ENCODE measurements around the gene GPS1. TPM values are rescaled to one million over a fixed set of nuclear protein-coding genes. Genes with fewer than 3 reads are reported as not detected.
A peak's percentile ranks its signal among the peaks of the same experiment; 100 is the strongest.

The GPS1 gene
- total RNA-seq, 1 experiment from 2014 or later, result 181 TPM

GRCh38 chr17:82041144-82041814, 10.4 kb upstream of the GPS1 start (continued):
- TF ChIP-seq GTF2I (CRISPR knock-in tag; conservative IDR thresholded peaks at IDR 0.05), result no peak
- TF ChIP-seq MAX (CRISPR knock-in tag; IDR thresholded peaks at IDR 0.05), result no peak
- TF ChIP-seq TP53 (CRISPR knock-in tag; IDR thresholded peaks at IDR 0.05), result no peak
- TF ChIP-seq CREM (CRISPR knock-in tag; IDR thresholded peaks at IDR 0.05), result no peak

GRCh38 chr17:82042649-82043048, 9.0 kb upstream of the GPS1 start:
- no peak for ATAC-seq
- Mint-ChIP-seq H3K4me1 (peaks cover 32% of the 10 kb centered on the region), H3K9me3 (no peaks in the 10 kb centered on the region), H3K27ac (no peak overlapping the region), H3K36me3 (peaks cover 8% of the 10 kb centered on the region), H3K4me3 (no peak overlapping the region), H3K27me3 (ENCODE audit: low read depth) (peaks cover 10% of the 10 kb centered on the region)
- ChIA-PET CTCF (interaction anchor here (0.7 to 2.9 kb wide), 4 partner anchors 12 to 64 kb away, joined by 4 to 25 read pairs (median 6); partner anchors contain the start of genes CENPX, LRRC45 and RAC3), POLR2A (interaction anchor here (0.6 kb wide), 1 partner anchor 113 kb away, joined by 3 read pairs; no protein-coding TSS in a partner anchor)
- DNase-seq (ENCODE audit: low spot score), result no peak
- no peak for TF ChIP-seq ZNF512 (CRISPR knock-in tag; IDR thresholded peaks at IDR 0.05; ENCODE audit: borderline replicate concordance)
- peak; percentile 57; the same call in 1 of the 2 replicates for TF ChIP-seq ZNF121 (CRISPR knock-in tag; IDR thresholded peaks at IDR 0.05)
- no peak for TF ChIP-seq MYBL2 (CRISPR knock-in tag; IDR thresholded peaks at IDR 0.05)

GRCh38 chr17:82043507-82043906, 8.2 kb upstream of the GPS1 start:
- Mint-ChIP-seq H3K4me3 (no peak overlapping the region), H3K27ac (no peak overlapping the region), H3K4me1 (peaks cover 27% of the 10 kb centered on the region), H3K36me3 (peaks cover 10% of the 10 kb centered on the region), H3K27me3 (ENCODE audit: low read depth) (peaks cover 6% of the 10 kb centered on the region; the same call in 1 of the 2 replicates), H3K9me3 (no peaks in the 10 kb centered on the region)
- TF ChIP-seq ZNF423 (CRISPR knock-in tag; IDR thresholded peaks at IDR 0.05) (peak; percentile 61), TCF7 (CRISPR knock-in tag; IDR thresholded peaks at IDR 0.05; ENCODE audit: low read depth) (no peak)
- ChIA-PET POLR2A (no interaction called here), CTCF (interaction anchor here (0.6 to 2.9 kb wide), 8 partner anchors 13 to 111 kb away, joined by 3 to 25 read pairs (median 4); partner anchors contain the start of genes CENPX, LRRC45 and RAC3)
- ATAC-seq, result peak; percentile 69
- DNase-seq (ENCODE audit: low spot score), result no peak

GRCh38 chr17:82045936-82046484, 5.7 kb upstream of the GPS1 start:
- Mint-ChIP-seq H3K9me3 (no peaks in the 10 kb centered on the region), H3K4me1 (peaks cover 26% of the 10 kb centered on the region), H3K4me3 (no peak overlapping the region), H3K27ac (no peak overlapping the region), H3K27me3 (ENCODE audit: low read depth) (no peaks in the 10 kb centered on the region; the same call in 1 of the 2 replicates), H3K36me3 (peaks cover 10% of the 10 kb centered on the region)
- ATAC-seq (no peak), DNase-seq (ENCODE audit: low spot score) (no peak)
- ChIA-PET CTCF (no interaction called here), POLR2A (interaction anchor here (1.0 kb wide), 1 partner anchor 113 kb away, joined by 3 read pairs; no protein-coding TSS in a partner anchor)
- no peak for TF ChIP-seq AFF4 (CRISPR knock-in tag; IDR thresholded peaks at IDR 0.05; ENCODE audit: borderline replicate concordance)
- TF ChIP-seq ERG (CRISPR knock-in tag; IDR thresholded peaks at IDR 0.05), result no peak
- no peak for TF ChIP-seq STAT6 (CRISPR knock-in tag; conservative IDR thresholded peaks at IDR 0.05; ENCODE audit: low read depth)
- TF ChIP-seq CDX4 (CRISPR knock-in tag; IDR thresholded peaks at IDR 0.05; ENCODE audit: borderline replicate concordance), result no peak
- no peak for TF ChIP-seq GTF2I (CRISPR knock-in tag; conservative IDR thresholded peaks at IDR 0.05)
